ENCODE measurements around the gene FERMT1.

- TF ChIP-seq CTCF (conservative IDR thresholded peaks at IDR 0.05) (no peak), ZFX (IDR thresholded peaks at IDR 0.05) (no peak)
These were observed 41.9 kb upstream of the FERMT1 start for GRCh38 chr20:6164421-6165341.

All from C4-2B (cell line).